ENCODE results near the gene SETD1A.

The SETD1A gene

GRCh38 chr16:30963925-30964511 lies 6.5 kb downstream of the SETD1A start:
- no peak overlapping the region for H3K4me3 ChIP-seq (ENCODE audit: low read depth, low read length)
- TF ChIP-seq, protein P1, sequence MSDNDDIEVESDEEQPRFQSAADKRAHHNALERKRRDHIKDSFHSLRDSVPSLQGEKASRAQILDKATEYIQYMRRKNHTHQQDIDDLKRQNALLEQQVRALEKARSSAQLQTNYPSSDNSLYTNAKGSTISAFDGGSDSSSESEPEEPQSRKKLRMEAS (IDR thresholded peaks at IDR 0.05; ENCODE audit: low read depth, low read length), result no peak
- TF ChIP-seq POLR2A (IDR thresholded peaks at IDR 0.05; ENCODE audit: extremely low read depth, insufficient read length) (no peak), CTCF (IDR thresholded peaks at IDR 0.05; ENCODE audit: low read depth, low read length) (no peak), MYC (IDR thresholded peaks at IDR 0.05; ENCODE audit: low read depth, low read length) (no peak)

DNA sequence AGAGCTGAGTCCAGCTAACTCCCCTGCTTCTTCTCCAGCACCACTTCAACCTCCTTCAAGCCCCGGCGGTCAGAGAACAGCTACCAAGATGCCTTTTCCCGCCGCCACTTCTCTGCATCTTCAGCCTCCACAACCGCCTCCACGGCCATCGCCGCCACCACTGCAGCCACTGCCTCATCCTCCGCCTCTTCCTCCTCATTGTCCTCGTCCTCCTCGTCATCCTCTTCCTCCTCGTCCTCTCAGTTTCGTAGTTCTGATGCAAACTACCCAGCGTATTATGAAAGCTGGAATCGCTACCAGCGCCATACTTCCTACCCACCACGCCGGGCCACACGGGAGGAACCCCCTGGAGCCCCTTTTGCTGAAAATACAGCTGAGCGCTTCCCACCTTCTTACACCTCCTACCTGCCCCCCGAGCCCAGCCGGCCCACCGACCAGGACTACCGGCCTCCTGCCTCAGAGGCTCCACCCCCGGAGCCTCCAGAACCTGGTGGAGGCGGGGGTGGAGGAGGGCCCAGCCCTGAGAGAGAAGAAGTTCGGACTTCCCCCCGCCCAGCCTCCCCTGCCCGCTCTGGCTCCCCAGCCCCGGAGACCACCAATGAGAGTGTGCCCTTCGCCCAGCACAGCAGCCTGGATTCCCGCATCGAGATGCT lies 7.1 kb downstream of the SETD1A start:
- no peak for DNase-seq (ENCODE audit: low read depth)
- H3K4me3 ChIP-seq (ENCODE audit: low read depth, low read length), result no peak overlapping the region
- TF ChIP-seq, protein P1 (IDR thresholded peaks at IDR 0.05; ENCODE audit: low read depth, low read length), result no peak
- TF ChIP-seq CTCF (IDR thresholded peaks at IDR 0.05; ENCODE audit: low read depth, low read length), result no peak
- TF ChIP-seq MYC (IDR thresholded peaks at IDR 0.05; ENCODE audit: low read depth, low read length), result no peak

More at GRCh38 chr16:30963925-30964511, 6.5 kb downstream of the SETD1A start:
- DNase-seq (ENCODE audit: low read depth), result no peak

- H3K4me3 ChIP-seq (ENCODE audit: low read depth, low read length), result no peak overlapping the region
- DNase-seq (ENCODE audit: low read depth), result no peak
- no peak for TF ChIP-seq POLR2A (IDR thresholded peaks at IDR 0.05; ENCODE audit: extremely low read depth, insufficient read length)
- no peak for TF ChIP-seq CTCF (IDR thresholded peaks at IDR 0.05; ENCODE audit: low read depth, low read length)
- TF ChIP-seq, protein P1 (IDR thresholded peaks at IDR 0.05; ENCODE audit: low read depth, low read length), result no peak
- TF ChIP-seq MYC (IDR thresholded peaks at IDR 0.05; ENCODE audit: low read depth, low read length), result no peak
Measured at GRCh38 chr16:30965436-30965835, 7.9 kb downstream of the SETD1A start.

DNA sequence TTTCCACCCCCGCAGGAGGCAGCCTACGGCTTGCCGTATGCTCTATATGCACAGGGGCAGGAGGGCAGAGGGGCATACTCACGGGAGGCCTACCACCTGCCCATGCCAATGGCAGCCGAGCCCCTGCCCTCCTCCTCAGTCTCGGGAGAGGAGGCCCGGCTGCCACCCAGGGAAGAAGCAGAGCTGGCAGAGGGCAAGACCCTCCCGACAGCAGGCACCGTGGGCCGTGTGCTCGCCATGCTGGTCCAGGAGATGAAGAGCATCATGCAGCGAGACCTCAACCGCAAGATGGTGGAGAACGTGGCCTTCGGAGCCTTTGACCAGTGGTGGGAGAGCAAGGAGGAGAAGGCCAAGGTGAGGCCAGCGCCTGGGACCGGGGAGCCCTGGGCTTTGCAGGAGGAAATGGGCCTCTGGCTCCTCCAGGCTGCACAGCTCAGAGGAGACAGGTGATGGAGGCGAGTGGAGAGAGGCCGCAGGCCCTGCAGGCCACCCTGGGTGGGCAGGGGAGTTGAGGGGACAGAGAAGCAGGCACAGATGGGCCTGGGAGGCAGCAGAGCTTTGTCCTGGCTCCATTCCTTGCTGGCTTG lies 8.6 kb downstream of the SETD1A start:
- TF ChIP-seq POLR2A (IDR thresholded peaks at IDR 0.05; ENCODE audit: extremely low read depth, insufficient read length), result no peak
- TF ChIP-seq, protein P1 (IDR thresholded peaks at IDR 0.05; ENCODE audit: low read depth, low read length), result no peak
- TF ChIP-seq MYC (IDR thresholded peaks at IDR 0.05; ENCODE audit: low read depth, low read length), result no peak
- no peak for TF ChIP-seq CTCF (IDR thresholded peaks at IDR 0.05; ENCODE audit: low read depth, low read length)
- DNase-seq (ENCODE audit: low read depth), result no peak
- no peak overlapping the region for H3K4me3 ChIP-seq (ENCODE audit: low read depth, low read length)

DNA sequence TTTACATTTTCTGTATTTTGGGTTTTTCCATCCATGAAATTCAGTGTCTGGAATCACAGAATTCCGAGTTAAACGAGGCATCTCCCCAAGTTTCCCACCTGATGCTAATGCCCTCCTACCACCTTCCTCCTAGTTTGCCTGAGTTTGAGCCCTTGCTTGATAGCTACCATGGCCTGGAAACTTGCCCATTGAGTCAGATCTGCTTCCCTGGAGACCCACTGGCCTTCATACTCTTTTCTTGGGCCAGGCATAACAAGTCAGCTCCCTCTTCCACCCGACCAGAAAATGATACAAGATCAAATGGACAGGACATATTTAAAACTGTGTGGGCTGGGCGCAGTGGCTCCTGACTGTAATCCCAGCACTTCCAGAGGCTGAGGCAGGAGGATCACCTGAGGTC lies 10.2 kb downstream of the SETD1A start:
- TF ChIP-seq CTCF (IDR thresholded peaks at IDR 0.05; ENCODE audit: low read depth, low read length), result no peak
- TF ChIP-seq POLR2A (IDR thresholded peaks at IDR 0.05; ENCODE audit: extremely low read depth, insufficient read length), result no peak
- TF ChIP-seq MYC (IDR thresholded peaks at IDR 0.05; ENCODE audit: low read depth, low read length), result no peak
- TF ChIP-seq, protein P1 (IDR thresholded peaks at IDR 0.05; ENCODE audit: low read depth, low read length), result no peak
- H3K4me3 ChIP-seq (ENCODE audit: low read depth, low read length), result no peak overlapping the region

More for the DNA sequence above, 10.2 kb downstream of the SETD1A start:
- no peak for DNase-seq (ENCODE audit: low read depth)

Data from NB4 (cell line).